ENCODE data around the gene HTRA1.

HTRA1 gene

DNA sequence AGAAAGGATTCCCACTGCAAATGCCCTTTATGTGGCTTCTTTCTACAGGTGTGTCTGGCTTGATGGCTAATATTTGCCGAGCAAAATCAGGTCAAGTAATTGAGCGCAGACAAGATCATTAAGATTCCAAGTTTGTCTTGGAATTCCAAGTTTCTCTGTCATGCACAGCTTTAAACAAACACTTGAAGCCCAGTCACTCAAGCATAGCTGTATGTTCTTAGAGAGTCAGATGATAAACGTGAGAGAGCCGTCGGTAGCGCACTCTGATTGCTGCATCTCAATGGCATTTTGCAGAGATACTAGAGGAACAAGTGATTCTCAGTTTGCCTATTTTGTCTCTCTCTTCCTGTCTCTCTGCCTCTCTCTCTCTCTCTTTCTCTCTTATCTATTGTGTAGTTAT lies 99.9 kb downstream of the HTRA1 start:
- H3K4me3 ChIP-seq (ENCODE audit: low read depth, low read length): no peak overlapping the region
- in situ Hi-C loops (cut with HindIII; ENCODE audit: low sequenced_read_pairs): no loop called here
- no peak for DNase-seq (ENCODE audit: low read depth)
- TF ChIP-seq CTCF (IDR thresholded peaks at IDR 0.05; ENCODE audit: low read depth, low read length, missing control alignments): no peak

DNA sequence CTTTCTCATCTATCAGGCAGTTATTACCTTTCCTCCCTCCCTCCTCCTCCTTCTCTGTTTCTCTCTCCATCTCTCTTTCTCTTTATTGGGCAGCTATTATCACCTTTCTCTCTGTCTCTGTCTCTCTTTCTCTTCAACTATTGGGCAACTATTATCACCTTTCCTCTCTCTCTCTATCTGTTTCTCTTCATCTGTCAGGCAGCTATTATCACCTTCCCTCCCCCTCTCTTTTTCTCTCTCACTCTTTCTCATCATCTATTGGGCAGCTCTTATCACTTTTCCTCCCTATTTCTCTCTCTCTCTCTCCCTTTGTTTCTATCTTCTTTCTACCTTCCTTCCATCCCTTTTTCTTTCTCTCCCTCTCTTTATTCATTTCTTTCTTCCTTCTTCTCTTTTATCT lies 100.4 kb downstream of the HTRA1 start:
- in situ Hi-C loops (cut with HindIII; ENCODE audit: low sequenced_read_pairs): no loop called here
- no peak for DNase-seq (ENCODE audit: low read depth)
- no peak for TF ChIP-seq CTCF (IDR thresholded peaks at IDR 0.05; ENCODE audit: low read depth, low read length, missing control alignments)
- H3K4me3 ChIP-seq (ENCODE audit: low read depth, low read length): no peak overlapping the region

Data from astrocyte of the cerebellum (primary cell).